GM15510 (cell line): ENCODE results near the gene POLD3.
A peak's percentile ranks its signal among the peaks of the same experiment; 100 is the strongest.

Experiments used
- POLR2A ChIP-seq: IDR thresholded peaks from 3 replicates; pipeline ENCODE4 v1.6.1; 2011; ENCODE audit warnings: borderline replicate concordance; ENCODE audit not compliant: insufficient read length; ENCODE audit errors: extremely low read depth

The POLD3 gene

GRCh38 chr11:74592441-74593362 is at the start of gene POLD3:
Gene POLD3, plus strand, starts transcription at chr11:74592582. Its CDS starts 77 bp downstream, at chr11:74592659.
- TF ChIP-seq POLR2A: peak; percentile 51

GRCh38 chr11:74543991-74544390 is 48.4 kb upstream of the POLD3 start:
- no peak for TF ChIP-seq POLR2A

GRCh38 chr11:74546752-74547151 is 45.6 kb upstream of the POLD3 start:
- no peak for TF ChIP-seq POLR2A

GRCh38 chr11:74550991-74551753 is 41.2 kb upstream of the POLD3 start:
- no peak for TF ChIP-seq POLR2A

- TF ChIP-seq POLR2A: no peak
These were observed 40.6 kb upstream of the POLD3 start for GRCh38 chr11:74551754-74552145.

GRCh38 chr11:74557526-74557925 is 34.9 kb upstream of the POLD3 start:
- TF ChIP-seq POLR2A: no peak

- no peak for TF ChIP-seq POLR2A
These were observed 33.1 kb upstream of the POLD3 start for GRCh38 chr11:74559110-74559933.

GRCh38 chr11:74559934-74560309 is 32.5 kb upstream of the POLD3 start:
- no peak for TF ChIP-seq POLR2A

GRCh38 chr11:74566146-74566960 is 26.0 kb upstream of the POLD3 start:
- TF ChIP-seq POLR2A: no peak

- no peak for TF ChIP-seq POLR2A
These were observed 24.4 kb upstream of the POLD3 start for GRCh38 chr11:74568028-74568427.

GRCh38 chr11:74570266-74571061 is 21.9 kb upstream of the POLD3 start:
- TF ChIP-seq POLR2A: no peak

GRCh38 chr11:74571062-74571399 is 21.4 kb upstream of the POLD3 start:
- TF ChIP-seq POLR2A: no peak

- no peak for TF ChIP-seq POLR2A
These were observed 20.0 kb upstream of the POLD3 start for GRCh38 chr11:74572349-74572748.
